ENCODE results near the gene CLDN7. TPM values are rescaled to one million over a fixed set of nuclear protein-coding genes. Genes with fewer than 3 reads are reported as not detected.

The CLDN7 gene
- total RNA-seq, 2 experiments from 2014 or later, result 1.1 to 1.2 TPM

- Histone ChIP-seq H3K27ac (ENCODE audit: low read depth in 1 of 2, low read length in 2 of 2) (no peak overlapping the region), H3K4me3 (ENCODE audit: low read length) (no peak overlapping the region), H3K9me3 (ENCODE audit: control insufficient read depth in 1 of 2, insufficient read depth in 1 of 2, low read length in 2 of 2) (no peaks in the 10 kb centered on the region), H3K36me3 (ENCODE audit: insufficient read depth, low read length) (no peaks in the 10 kb centered on the region), H3K4me1 (ENCODE audit: insufficient read depth, low read length) (peaks cover 20% of the 10 kb centered on the region), H3K27me3 (ENCODE audit: control insufficient read depth in 1 of 2, insufficient read depth in 2 of 2, low read length in 2 of 2) (peaks cover 10 to 21% of the 10 kb centered on the region in 2 experiments)
- intact Hi-C loops (cut with DNase I, micrococcal nuclease), result loop anchor here in 1 of 2 experiments (5.0 kb wide), 1 partner anchor 243 kb away; no protein-coding TSS in a partner anchor
- no peak overlapping the region for H3K4me3 Mint-ChIP-seq
- no peak for DNase-seq
- ATAC-seq (ENCODE audit: poor library complexity), result no peak
- no peaks in the 10 kb centered on the region for H3K9me3 Mint-ChIP-seq
- ChIA-PET POLR2A (no interaction called here), CTCF (no interaction called here)
- no peak overlapping the region for H3K27ac Mint-ChIP-seq
- peaks cover 15% of the 10 kb centered on the region for H3K4me1 Mint-ChIP-seq (ENCODE audit: low read depth)
- TF ChIP-seq CTCF (IDR thresholded peaks at IDR 0.05), result no peak
- no peaks in the 10 kb centered on the region for H3K36me3 Mint-ChIP-seq (ENCODE audit: low read depth)
- H3K27me3 Mint-ChIP-seq, result peaks cover 49% of the 10 kb centered on the region
Measured at GRCh38 chr17:7290685-7291084, 28.4 kb upstream of the CLDN7 start.

DNA sequence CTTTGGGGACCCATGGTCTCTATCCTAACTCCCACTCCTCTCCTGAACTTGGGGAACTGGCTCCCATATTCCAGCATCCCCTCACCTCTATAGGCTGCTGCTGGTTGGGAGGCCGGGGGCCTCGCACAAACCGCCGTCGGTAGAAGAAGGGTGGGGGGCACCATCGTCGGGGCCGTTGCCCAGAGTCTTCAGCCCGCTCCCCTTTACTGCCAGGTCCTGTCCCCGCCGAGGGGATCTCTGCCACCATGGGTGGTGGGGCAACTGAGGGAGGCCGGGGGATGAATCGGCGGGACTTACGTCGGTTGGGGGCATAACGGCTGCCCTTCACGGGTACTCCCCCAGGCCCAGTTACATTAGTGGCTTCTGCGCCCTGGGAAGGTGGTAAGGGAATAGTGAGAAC is 27.9 kb upstream of the CLDN7 start:
- Mint-ChIP-seq H3K27ac (no peak overlapping the region), H3K9me3 (no peaks in the 10 kb centered on the region), H3K4me3 (no peak overlapping the region), H3K36me3 (ENCODE audit: low read depth) (no peaks in the 10 kb centered on the region), H3K27me3 (peaks cover 45% of the 10 kb centered on the region), H3K4me1 (ENCODE audit: low read depth) (peaks cover 10% of the 10 kb centered on the region)
- no peak for TF ChIP-seq CTCF (IDR thresholded peaks at IDR 0.05)
- peaks cover 15% of the 10 kb centered on the region for H3K4me1 ChIP-seq (ENCODE audit: insufficient read depth, low read length)
- H3K4me3 ChIP-seq (ENCODE audit: low read length), result no peak overlapping the region
- no peak overlapping the region for H3K27ac ChIP-seq (ENCODE audit: low read depth in 1 of 2, low read length in 2 of 2)
- H3K27me3 ChIP-seq (ENCODE audit: control insufficient read depth in 1 of 2, insufficient read depth in 2 of 2, low read length in 2 of 2), result peaks cover 6 to 17% of the 10 kb centered on the region in 2 experiments
- ChIA-PET CTCF (no interaction called here), POLR2A (no interaction called here)
- no peaks in the 10 kb centered on the region for H3K36me3 ChIP-seq (ENCODE audit: insufficient read depth, low read length)
- no peaks in the 10 kb centered on the region for H3K9me3 ChIP-seq (ENCODE audit: control insufficient read depth in 1 of 2, insufficient read depth in 1 of 2, low read length in 2 of 2)
- intact Hi-C loops (cut with DNase I, micrococcal nuclease), result loop anchor here in 1 of 2 experiments (5.0 kb wide), 1 partner anchor 243 kb away; no protein-coding TSS in a partner anchor
- no peak for DNase-seq
- no peak for ATAC-seq (ENCODE audit: poor library complexity)

DNA sequence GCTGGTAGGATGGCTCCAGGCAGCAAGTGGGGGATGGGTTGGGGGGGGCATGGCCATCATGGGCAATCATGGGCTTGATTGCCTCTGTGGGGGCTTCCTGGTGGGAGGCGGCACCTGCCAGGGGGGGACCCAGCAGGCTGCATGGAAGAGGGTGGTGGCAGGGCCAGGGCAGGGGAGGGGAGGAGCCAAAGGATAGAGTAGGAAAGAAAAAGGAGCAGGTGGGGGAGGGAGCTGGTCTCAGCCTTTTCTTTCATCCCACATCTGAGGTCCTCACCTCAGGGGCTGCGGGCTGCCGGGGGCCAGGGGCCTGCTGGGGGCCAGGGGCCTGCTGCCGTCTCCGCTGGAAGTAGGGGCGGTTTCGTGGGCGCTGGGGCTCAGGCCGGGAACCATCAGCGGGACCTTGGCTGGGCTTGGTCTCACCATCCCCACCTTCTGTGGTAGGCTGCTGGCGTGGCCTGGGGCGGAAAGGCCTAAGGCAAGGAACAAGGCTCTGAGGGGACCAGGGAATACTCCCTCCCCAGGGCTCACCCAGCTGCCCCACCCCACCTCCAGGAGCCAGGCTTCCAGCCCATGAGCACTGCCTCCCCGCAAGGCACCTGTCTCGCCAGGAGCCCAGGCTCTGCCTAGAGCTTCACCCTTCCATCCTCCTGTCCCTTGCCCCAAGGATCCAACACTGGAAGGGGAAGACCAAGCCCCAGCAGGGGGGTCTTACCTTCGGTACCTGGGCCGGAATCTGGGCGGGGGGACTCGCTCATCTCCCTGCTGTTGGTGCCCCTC is 27.2 kb upstream of the CLDN7 start:
- TF ChIP-seq CTCF (IDR thresholded peaks at IDR 0.05), result no peak
- Histone ChIP-seq H3K4me1 (ENCODE audit: insufficient read depth, low read length) (peaks cover 10% of the 10 kb centered on the region), H3K4me3 (ENCODE audit: low read length) (no peak overlapping the region), H3K27ac (ENCODE audit: low read depth in 1 of 2, low read length in 2 of 2) (no peak overlapping the region), H3K36me3 (ENCODE audit: insufficient read depth, low read length) (no peaks in the 10 kb centered on the region), H3K27me3 (ENCODE audit: control insufficient read depth in 1 of 2, insufficient read depth in 2 of 2, low read length in 2 of 2) (peaks cover 11 to 12% of the 10 kb centered on the region in 2 experiments), H3K9me3 (ENCODE audit: control insufficient read depth in 1 of 2, insufficient read depth in 1 of 2, low read length in 2 of 2) (no peaks in the 10 kb centered on the region)
- CTCF ChIA-PET, result interaction anchor here (1.3 kb wide), 1 partner anchor 7 kb away, joined by 4 read pairs; no protein-coding TSS in a partner anchor
- Mint-ChIP-seq H3K4me1 (ENCODE audit: low read depth) (peaks cover 6% of the 10 kb centered on the region), H3K36me3 (ENCODE audit: low read depth) (no peaks in the 10 kb centered on the region), H3K9me3 (no peaks in the 10 kb centered on the region), H3K27ac (no peak overlapping the region), H3K27me3 (peaks cover 41% of the 10 kb centered on the region), H3K4me3 (no peak overlapping the region)
- ATAC-seq (ENCODE audit: poor library complexity) (no peak), DNase-seq (no peak)
- intact Hi-C loops (cut with DNase I, micrococcal nuclease), result loop anchor here in 1 of 2 experiments (5.0 kb wide), 1 partner anchor 242 kb away; no protein-coding TSS in a partner anchor
- POLR2A ChIA-PET, result no interaction called here
